IMR-90 (cell line): ENCODE measurements around the gene TENM3. TPM values are rescaled to one million over a fixed set of nuclear protein-coding genes. Genes with fewer than 3 reads are reported as not detected.

Source experiments
- ATAC-seq: fragments of 200-7000 bp; cut with Tn5 transposase; 2 replicates; pipeline ENCODE4 v1.9.1; 2020; ENCODE audit warnings: low read depth, mild to moderate bottlenecking, moderate library complexity
- BruUV-seq: library from RNA; stranded (reverse); fragments of 400-500 nt; replicated peaks from 2 replicates; lab custom pipeline; 2021; lab: Mats Ljungman, UMichigan
- CTCF ChIA-PET: fragments of 300-600 bp; formaldehyde crosslinking; extraction: SDS; loops from one replicate; lab custom pipeline; 2021; ENCODE audit warnings: antibody characterized with exemption; lab: Yijun Ruan, JAX
- POLR2A ChIA-PET: fragments of 300-600 bp; sonication (Branson Sonifier 250); formaldehyde crosslinking; loops from one replicate; lab custom pipeline; 2022; ENCODE audit warnings: antibody characterized with exemption; ENCODE audit not compliant: unreplicated experiment; lab: Charles Lee
- DNase-seq: peaks from one replicate; pipeline ENCODE4 v3.0.0; 2013
- H2AFZ ChIP-seq: replicated peaks from 2 replicates; pipeline ENCODE3; 2013; ENCODE audit warnings: low read length, mild to moderate bottlenecking; ENCODE audit not compliant: poor library complexity
- H2AK5ac ChIP-seq: 2 replicates; pipeline ENCODE4 v1.6.1; 2013; ENCODE audit warnings: low read depth, low read length, inconsistent platforms
- H2AK9ac ChIP-seq: replicated peaks from 2 replicates; pipeline ENCODE3; 2013; ENCODE audit warnings: mild to moderate bottlenecking, low read depth, low read length, moderate library complexity; ENCODE audit not compliant: poor library complexity
- H2BK120ac ChIP-seq: 2 replicates; pipeline ENCODE4 v1.6.1; 2013; ENCODE audit warnings: low read depth, low read length, inconsistent platforms
- H2BK15ac ChIP-seq: 3 replicates; pipeline ENCODE4 v1.6.1; 2013; ENCODE audit warnings: low read depth, low read length, inconsistent platforms
- H2BK20ac ChIP-seq: 2 replicates; pipeline ENCODE4 v1.6.1; 2013; ENCODE audit warnings: low read depth, mild to moderate bottlenecking, inconsistent platforms, low read length, moderate library complexity
- H2BK5ac ChIP-seq: 2 replicates; pipeline ENCODE4 v1.6.1; 2013; ENCODE audit warnings: mild to moderate bottlenecking, low read depth, low read length, inconsistent platforms; ENCODE audit not compliant: poor library complexity, severe bottlenecking
- H3K14ac ChIP-seq: replicated peaks from 2 replicates; pipeline ENCODE4 v1.6.1; 2013; ENCODE audit warnings: low read depth, low read length, inconsistent platforms
- H3K18ac ChIP-seq: 2 replicates; pipeline ENCODE4 v1.6.1; 2013; ENCODE audit warnings: low read depth, low read length, control low read depth
- H3K23ac ChIP-seq: 2 replicates; pipeline ENCODE4 v1.6.1; 2013; ENCODE audit warnings: low read depth, low read length, inconsistent platforms
- H3K27ac ChIP-seq: 2 replicates; pipeline ENCODE4 v1.5.1; 2013; ENCODE audit warnings: mild to moderate bottlenecking, control low read depth, low read length; ENCODE audit not compliant: insufficient read depth
- H3K27me3 ChIP-seq: 2 replicates; pipeline ENCODE4 v1.6.1; 2013; ENCODE audit warnings: low read length; ENCODE audit not compliant: control insufficient read depth, insufficient read depth
- H3K36me3 ChIP-seq: 2 replicates; pipeline ENCODE4 v1.6.1; 2013; ENCODE audit warnings: low read length, mixed read lengths; ENCODE audit not compliant: control insufficient read depth, insufficient read depth
- H3K4ac ChIP-seq: 2 replicates; pipeline ENCODE4 v1.6.1; 2013; ENCODE audit warnings: low read depth, low read length, inconsistent platforms
- H3K4me1 ChIP-seq: 2 replicates; pipeline ENCODE4 v1.6.1; 2013; ENCODE audit warnings: low read length, mixed read lengths; ENCODE audit not compliant: control insufficient read depth, insufficient read depth
- H3K4me2 ChIP-seq: 2 replicates; pipeline ENCODE4 v1.6.1; 2013; ENCODE audit warnings: low read depth, mild to moderate bottlenecking, control low read depth, low read length, moderate library complexity
- H3K4me3 ChIP-seq: 2 replicates; pipeline ENCODE4 v1.5.1; 2013; ENCODE audit warnings: low read depth, mild to moderate bottlenecking, control low read depth, low read length, moderate library complexity; ENCODE audit not compliant: insufficient read depth
- H3K56ac ChIP-seq: 2 replicates; pipeline ENCODE4 v1.6.1; 2013; ENCODE audit warnings: low read length, inconsistent platforms; ENCODE audit not compliant: insufficient read depth; ENCODE audit errors: extremely low read depth
- H3K79me1 ChIP-seq, 2 experiments: 2 replicates each; pipeline ENCODE4 v1.6.1; 2013; ENCODE audit warnings: low read length in 2 of 2, inconsistent platforms in 1 of 2, low read depth in 1 of 2
- H3K9ac ChIP-seq: 2 replicates; pipeline ENCODE4 v1.6.1; 2013; ENCODE audit warnings: low read depth, low read length, control low read depth
- H3K9me1 ChIP-seq: 2 replicates; pipeline ENCODE4 v1.6.1; 2013; ENCODE audit warnings: low read length, inconsistent platforms; ENCODE audit not compliant: insufficient read depth
- H3K9me3 ChIP-seq: 2 replicates; pipeline ENCODE4 v1.6.1; 2013; ENCODE audit warnings: low read length; ENCODE audit not compliant: control insufficient read depth, insufficient read depth
- H4K20me1 ChIP-seq: 2 replicates; pipeline ENCODE4 v1.6.1; 2013; ENCODE audit warnings: low read length, inconsistent platforms; ENCODE audit not compliant: insufficient read depth
- H4K5ac ChIP-seq: 2 replicates; pipeline ENCODE4 v1.6.1; 2013; ENCODE audit warnings: mild to moderate bottlenecking, low read depth, low read length, control low read depth
- H4K8ac ChIP-seq, 2 experiments: 2 replicates each; pipeline ENCODE4 v1.6.1; 2013; ENCODE audit warnings: low read depth in 2 of 2, low read length in 2 of 2, control low read depth in 1 of 2, inconsistent platforms in 1 of 2
- H4K91ac ChIP-seq: 2 replicates; pipeline ENCODE4 v1.6.1; 2013; ENCODE audit warnings: low read depth, low read length, inconsistent platforms; ENCODE audit not compliant: insufficient read depth
- MXI1 ChIP-seq: IDR thresholded peaks from 2 replicates; pipeline ENCODE4 v1.6.1; 2012; ENCODE audit warnings: low read depth, mild to moderate bottlenecking, low read length, moderate library complexity, borderline replicate concordance
- RFX5 ChIP-seq: IDR thresholded peaks from 2 replicates; pipeline ENCODE4 v1.8.0; 2012; ENCODE audit warnings: low read depth, mild to moderate bottlenecking, low read length, moderate library complexity
- WGBS, 2 experiments: methylation state at CpG; one replicate each; pipeline versions ENCODE4 v1.1.5 to v1.1.7; 2013; ENCODE audit warnings: missing lambda C conversion rate in 2 of 2; ENCODE audit not compliant: insufficient read length in 1 of 2; ENCODE audit errors: extremely low coverage in 2 of 2; 5-methylcytosine and 5-hydroxymethylcytosine counted together
- dilution Hi-C: fragments of 300-500 bp; cut with HindIII; formaldehyde crosslinking; loops from one replicate; pipeline ENCODE4 v1.14.3; 2018; ENCODE audit warnings: low sequenced_read_pairs; ENCODE audit not compliant: unreplicated experiment
- in situ Hi-C: fragments of 300-500 bp; cut with MboI; formaldehyde crosslinking; loops from 3 replicates; pipeline ENCODE4 v1.14.3; 2019; ENCODE audit warnings: low sequenced_read_pairs, inconsistent platforms, mixed read lengths
- intact Hi-C: fragments of 100-400 bp; cut with micrococcal nuclease; formaldehyde crosslinking; loops from 2 replicates; pipeline ENCODE4 v1.10.0; 2022
- polyA plus RNA-seq, 3 experiments: library from polyadenylated mRNA; depleted of rRNA; stranded (reverse); fragments of >200 nt; gene quantifications; 2 replicates each; pipeline ENCODE4 v1.2.3, GENCODE V29; 2012; ENCODE audit warnings: low replicate concordance in 1 of 3
- total RNA-seq: library from RNA; depleted of rRNA; stranded (reverse); fragments of >200 nt; gene quantifications from 2 replicates; pipeline ENCODE4 v1.2.3, GENCODE V29; 2012
- TF ChIP-seq, protein P1 (sequence below): fragments of 150-350 bp; IDR thresholded peaks from 2 replicates; pipeline ENCODE4 v1.6.1; 2016; ENCODE audit warnings: low read depth, mild to moderate bottlenecking, low read length, moderate library complexity, borderline replicate concordance
- TF ChIP-seq, protein P2 (sequence below): fragments of 150-350 bp; IDR thresholded peaks from 2 replicates; pipeline ENCODE4 v1.6.1; 2017; ENCODE audit warnings: mild to moderate bottlenecking, antibody characterized with exemption, low read length, low read depth

Gene TENM3
- total and polyA plus RNA-seq, 2 of the 4 experiments (the other 2 are of a cell fraction), result 29.9 to 173 TPM

DNA sequence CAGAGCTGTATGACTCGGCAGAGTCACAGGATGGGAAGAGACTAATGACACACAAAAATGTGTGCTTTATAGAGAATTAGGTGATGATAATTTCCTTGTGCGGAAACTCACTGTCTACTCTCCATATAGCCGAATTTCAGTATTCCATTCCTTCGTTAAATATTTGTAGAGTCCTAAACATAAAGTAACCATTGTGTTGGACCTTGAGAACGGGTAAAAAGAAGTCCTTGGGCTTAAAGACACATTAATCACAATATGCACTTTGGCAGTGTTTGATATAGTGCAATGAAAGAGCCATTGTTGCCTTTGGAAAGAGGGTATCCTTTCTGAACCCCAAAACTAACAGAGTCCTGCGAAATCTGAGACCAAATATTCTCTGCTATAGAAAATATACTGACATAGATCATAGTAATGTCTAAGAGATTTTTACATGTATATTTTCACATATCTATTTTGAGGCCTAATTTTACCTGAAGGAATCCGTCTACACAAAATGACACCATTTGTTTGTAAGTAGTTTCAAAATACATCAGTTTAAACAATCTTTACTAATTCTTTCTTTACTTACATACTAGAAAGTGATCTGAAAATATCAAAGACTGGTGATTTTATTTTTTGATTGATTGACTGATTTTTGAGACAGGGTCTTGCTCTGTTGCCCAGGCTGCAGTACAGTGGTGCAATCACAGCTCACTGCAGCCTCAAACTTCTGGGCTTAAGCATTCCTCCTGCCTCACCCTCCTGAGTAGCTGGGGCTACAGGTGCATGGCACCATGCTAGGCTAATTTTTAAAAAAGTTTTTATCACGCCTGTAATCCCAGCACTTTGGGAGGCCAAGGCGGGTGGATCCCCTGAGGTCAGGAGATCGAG is 377.1 kb downstream of the TENM3 start (continued):
- no peak for TF ChIP-seq MXI1

DNA sequence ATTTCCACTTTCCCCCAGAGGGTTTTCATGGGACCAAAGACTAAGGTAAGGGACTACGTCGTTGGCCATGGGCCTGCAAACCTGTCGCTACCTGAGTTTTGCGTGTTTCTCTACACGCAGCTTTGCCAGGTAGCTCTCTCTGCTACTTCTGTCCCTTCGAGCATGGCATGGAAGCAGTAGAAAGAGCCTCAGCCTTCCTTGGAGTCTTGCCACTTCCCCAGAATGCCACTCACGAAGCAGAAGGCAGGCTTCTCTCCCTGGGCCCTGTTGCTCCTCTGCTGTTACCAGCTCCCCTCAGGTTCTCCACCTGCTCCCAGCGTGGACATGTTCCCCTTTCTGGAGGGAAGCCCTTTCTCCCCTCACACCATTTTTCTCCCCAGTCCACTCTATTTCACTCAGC is 381.1 kb downstream of the TENM3 start:
- Histone ChIP-seq H2BK120ac (no peak overlapping the region), H3K14ac (no peak overlapping the region), H4K20me1 (no peaks in the 10 kb centered on the region), H2BK5ac (no peak overlapping the region), H2BK20ac (no peak overlapping the region), H3K79me1 (no peaks in the 10 kb centered on the region), H3K4ac (no peak overlapping the region), H4K5ac (no peak overlapping the region), H3K18ac (no peak overlapping the region), H4K91ac (no peak overlapping the region), H3K9me3 (no peaks in the 10 kb centered on the region), H3K36me3 (no peaks in the 10 kb centered on the region), H4K8ac (no peak overlapping the region), H3K9ac (no peak overlapping the region), H2BK15ac (no peak overlapping the region), H2AK5ac (no peak overlapping the region), H2AFZ (no peak overlapping the region), H3K27me3 (no peaks in the 10 kb centered on the region), H3K4me3 (no peak overlapping the region), H3K9me1 (0 out of 2 replicates have a peak, but pooled peaks cover 5% of the 10 kb centered on the region), H3K27ac (no peak overlapping the region), H3K4me1 (no peaks in the 10 kb centered on the region), H3K56ac (no peak overlapping the region), H3K23ac (no peak overlapping the region), H2AK9ac (no peak overlapping the region), H3K4me2 (no peak overlapping the region)
- 92% methylated on average over 2 of the region's 8 CpGs; no CpG with 5 or more reads in 1 of the 2 experiments for WGBS, 2 experiments
- in situ Hi-C loops (no loop called here), intact Hi-C loops (no loop called here), dilution Hi-C loops (no loop called here)
- DNase-seq (no peak), ATAC-seq (no peak)
- ChIA-PET CTCF (interaction anchor here (1.1 kb wide), 1 partner anchor 639 kb away, joined by 3 read pairs; no protein-coding TSS in a partner anchor), POLR2A (no interaction called here)
- no TSS peak for BruUV-seq
- TF ChIP-seq, protein P1, sequence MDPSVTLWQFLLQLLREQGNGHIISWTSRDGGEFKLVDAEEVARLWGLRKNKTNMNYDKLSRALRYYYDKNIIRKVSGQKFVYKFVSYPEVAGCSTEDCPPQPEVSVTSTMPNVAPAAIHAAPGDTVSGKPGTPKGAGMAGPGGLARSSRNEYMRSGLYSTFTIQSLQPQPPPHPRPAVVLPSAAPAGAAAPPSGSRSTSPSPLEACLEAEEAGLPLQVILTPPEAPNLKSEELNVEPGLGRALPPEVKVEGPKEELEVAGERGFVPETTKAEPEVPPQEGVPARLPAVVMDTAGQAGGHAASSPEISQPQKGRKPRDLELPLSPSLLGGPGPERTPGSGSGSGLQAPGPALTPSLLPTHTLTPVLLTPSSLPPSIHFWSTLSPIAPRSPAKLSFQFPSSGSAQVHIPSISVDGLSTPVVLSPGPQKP, result no peak
- TF ChIP-seq, protein P2, sequence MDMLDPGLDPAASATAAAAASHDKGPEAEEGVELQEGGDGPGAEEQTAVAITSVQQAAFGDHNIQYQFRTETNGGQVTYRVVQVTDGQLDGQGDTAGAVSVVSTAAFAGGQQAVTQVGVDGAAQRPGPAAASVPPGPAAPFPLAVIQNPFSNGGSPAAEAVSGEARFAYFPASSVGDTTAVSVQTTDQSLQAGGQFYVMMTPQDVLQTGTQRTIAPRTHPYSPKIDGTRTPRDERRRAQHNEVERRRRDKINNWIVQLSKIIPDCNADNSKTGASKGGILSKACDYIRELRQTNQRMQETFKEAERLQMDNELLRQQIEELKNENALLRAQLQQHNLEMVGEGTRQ, result no peak
- TF ChIP-seq RFX5, result no peak
